ENCODE data around the gene ERC2. TPM values are rescaled to one million over a fixed set of nuclear protein-coding genes. Genes with fewer than 3 reads are reported as not detected.

Gene ERC2
- total RNA-seq, 1 experiment from 2014 or later, result 0.26 TPM

GRCh38 chr3:55989366-55989765, 478.9 kb downstream of the ERC2 start:
- DNase-seq (ENCODE audit: low spot score), result no peak

- DNase-seq (ENCODE audit: low spot score), result no peak
Observed at GRCh38 chr3:55988905-55989304, 479.4 kb downstream of the ERC2 start.

GRCh38 chr3:55984626-55985025, 483.6 kb downstream of the ERC2 start:
- peak; percentile 6 for DNase-seq (ENCODE audit: low spot score)

GRCh38 chr3:55978953-55979352, 489.3 kb downstream of the ERC2 start:
- DNase-seq (ENCODE audit: low spot score), result no peak

DNA sequence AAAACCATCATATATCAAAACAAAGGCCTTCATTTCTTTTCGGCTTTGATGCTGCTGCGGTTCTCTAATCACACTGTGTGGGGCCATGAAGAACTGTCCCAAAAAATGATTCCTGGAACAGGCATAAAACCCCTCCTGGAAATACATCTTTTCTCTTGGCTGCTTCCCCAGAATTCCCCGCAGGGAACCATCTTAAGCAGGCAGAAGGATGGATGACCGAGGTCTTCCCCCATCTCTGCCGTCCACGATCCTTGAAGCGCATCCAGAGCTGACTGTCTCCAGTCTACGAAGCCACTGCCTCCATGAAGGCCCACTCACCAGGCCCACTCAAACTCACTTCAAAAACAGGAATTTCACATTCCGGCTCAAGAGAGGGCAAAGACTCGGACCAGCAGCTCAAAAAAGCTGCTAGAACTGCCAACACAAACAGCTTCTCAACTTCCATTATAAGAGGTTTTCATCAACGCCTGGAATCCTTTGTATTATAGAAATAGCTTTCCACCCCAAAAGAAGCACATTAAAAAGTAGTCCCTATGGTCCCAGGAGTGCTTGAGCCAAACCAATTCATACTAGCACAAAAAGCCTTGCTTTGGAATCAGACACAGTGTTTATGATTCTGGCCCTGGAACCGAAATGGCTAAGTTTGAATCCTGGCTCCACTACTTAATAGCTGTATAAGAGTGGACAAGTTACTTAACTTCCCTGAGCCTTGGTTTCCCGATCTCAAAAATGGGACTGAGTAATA, 493.7 kb downstream of the ERC2 start:
- DNase-seq (ENCODE audit: low spot score), result no peak

- no peak for DNase-seq (ENCODE audit: low spot score)
Observed at GRCh38 chr3:55969634-55970033, 498.6 kb downstream of the ERC2 start.

GRCh38 chr3:55968331-55968730, 499.9 kb downstream of the ERC2 start:
- peak; percentile 59 for DNase-seq (ENCODE audit: low spot score)

- no peak for DNase-seq (ENCODE audit: low spot score)
Observed at GRCh38 chr3:55966566-55966965, 501.7 kb downstream of the ERC2 start.

DNA sequence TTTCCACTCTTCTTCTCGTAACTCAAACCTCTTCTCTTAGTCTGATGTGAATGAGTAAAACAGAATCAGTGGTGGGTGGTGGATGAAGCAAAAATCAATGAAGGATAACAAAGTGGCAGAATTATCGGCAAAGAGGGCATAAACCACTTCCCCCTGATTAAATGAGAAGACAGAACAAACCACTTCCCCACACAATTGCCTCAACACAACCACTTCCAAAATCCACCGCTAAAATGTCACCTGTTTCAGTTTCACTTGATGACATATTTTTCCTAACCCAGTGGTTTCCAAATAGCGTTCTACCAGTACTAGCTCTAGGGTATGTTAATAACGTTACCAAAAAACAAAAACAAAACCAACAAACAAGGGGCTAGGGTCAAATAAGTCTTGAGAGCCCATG, 502.5 kb downstream of the ERC2 start:
- no peak for DNase-seq (ENCODE audit: low spot score)

- no peak for DNase-seq (ENCODE audit: low spot score)
Observed at GRCh38 chr3:55964491-55964985, 503.7 kb downstream of the ERC2 start.

DNA sequence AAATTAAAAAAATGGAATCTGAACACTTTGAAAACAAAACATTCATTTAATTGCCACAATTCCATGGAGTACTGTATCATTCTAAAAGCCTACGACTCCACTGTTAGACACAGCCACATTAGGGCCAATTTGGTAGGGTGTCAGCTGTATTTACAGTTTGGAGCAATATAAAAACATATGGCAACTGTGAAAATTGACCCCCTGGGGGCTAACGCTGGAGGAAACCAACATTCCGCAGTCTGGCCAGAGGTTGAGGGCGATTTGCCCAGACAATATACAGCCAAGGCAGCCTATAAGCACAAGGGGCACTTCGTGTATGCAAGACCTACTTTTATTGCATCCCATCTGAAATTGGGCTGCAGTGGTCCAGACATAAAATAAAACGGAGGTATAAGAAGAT, 504.7 kb downstream of the ERC2 start:
- no peak for DNase-seq (ENCODE audit: low spot score)

DNA sequence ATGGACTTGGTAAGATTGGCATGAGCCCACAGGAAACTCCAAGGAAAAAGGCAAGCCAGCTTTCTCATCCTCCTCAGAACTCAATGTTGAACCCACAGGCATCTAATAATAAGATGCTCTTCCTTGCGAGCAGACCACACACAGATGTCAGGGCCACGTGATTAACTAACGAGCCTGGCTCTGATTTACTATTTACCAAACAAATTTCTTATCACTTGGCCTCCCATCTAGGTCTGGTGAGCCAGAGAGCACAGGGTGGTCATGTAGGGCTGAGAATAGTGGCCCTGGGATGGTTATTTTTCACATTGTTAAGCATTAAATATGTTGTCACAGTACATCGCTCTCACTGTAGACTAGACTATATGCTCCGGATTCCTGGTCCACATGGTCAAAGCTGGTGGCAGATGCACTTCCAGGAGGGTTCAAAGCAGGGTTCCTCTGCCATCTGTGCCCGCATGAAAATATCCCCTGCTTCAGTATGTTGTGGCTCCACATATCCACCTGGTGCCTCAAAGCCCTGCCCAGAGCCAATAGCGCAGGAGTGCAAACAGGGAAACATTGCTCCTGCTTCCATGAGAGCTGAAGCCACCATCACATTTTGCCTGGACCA, 508.7 kb downstream of the ERC2 start:
- no peak for DNase-seq (ENCODE audit: low spot score)

GRCh38 chr3:55958605-55959004, 509.7 kb downstream of the ERC2 start:
- DNase-seq (ENCODE audit: low spot score), result no peak

DNA sequence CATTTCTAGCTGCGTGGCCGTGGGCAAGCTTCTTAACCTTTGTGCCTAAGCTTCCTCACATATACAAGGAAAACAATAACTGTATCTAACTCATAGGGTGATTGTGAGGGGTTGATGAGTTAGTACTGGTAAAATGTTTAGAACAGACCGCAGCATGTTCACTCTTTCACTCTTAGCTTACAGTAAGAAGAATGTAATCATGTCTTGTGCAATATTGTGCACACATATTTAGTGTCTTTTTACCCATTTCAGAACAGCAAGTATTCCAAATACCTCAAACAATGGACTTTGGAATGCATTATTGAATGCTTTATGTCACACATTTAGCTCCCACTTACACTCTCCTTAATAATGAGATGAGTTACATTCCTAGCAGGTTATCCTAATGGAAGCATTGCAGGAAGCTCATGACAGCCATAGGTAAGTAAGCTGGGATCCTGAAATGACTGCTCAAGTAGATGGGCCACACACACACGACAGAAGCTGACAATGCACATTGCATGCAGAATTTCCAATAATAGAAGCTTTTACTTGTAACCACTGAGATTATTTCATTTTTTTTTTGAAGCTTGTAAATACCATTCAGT, 512.3 kb downstream of the ERC2 start:
- no peak for DNase-seq (ENCODE audit: low spot score)

- no peak for DNase-seq (ENCODE audit: low spot score)
Observed at GRCh38 chr3:55951388-55951787, 516.9 kb downstream of the ERC2 start.

DNA sequence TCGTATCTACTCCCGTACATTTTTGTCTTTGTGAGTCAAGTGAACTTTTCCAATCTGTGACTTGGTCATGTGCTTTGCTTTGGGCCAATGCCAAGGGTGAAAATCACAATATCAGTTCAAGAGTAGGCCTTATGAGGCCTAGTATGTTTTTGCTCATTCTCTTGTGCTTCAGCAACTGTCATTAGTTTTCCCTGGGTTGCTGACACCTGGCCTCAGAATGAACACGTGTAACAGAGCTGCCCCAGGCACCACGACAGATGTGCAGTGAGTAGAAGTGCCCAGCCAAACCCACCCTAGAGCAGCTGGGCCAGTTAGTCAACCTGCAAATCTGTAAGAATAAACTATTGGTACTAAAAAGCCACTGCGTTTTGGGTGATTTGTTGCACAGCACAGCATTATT, 520.9 kb downstream of the ERC2 start:
- no peak for DNase-seq (ENCODE audit: low spot score)

DNA sequence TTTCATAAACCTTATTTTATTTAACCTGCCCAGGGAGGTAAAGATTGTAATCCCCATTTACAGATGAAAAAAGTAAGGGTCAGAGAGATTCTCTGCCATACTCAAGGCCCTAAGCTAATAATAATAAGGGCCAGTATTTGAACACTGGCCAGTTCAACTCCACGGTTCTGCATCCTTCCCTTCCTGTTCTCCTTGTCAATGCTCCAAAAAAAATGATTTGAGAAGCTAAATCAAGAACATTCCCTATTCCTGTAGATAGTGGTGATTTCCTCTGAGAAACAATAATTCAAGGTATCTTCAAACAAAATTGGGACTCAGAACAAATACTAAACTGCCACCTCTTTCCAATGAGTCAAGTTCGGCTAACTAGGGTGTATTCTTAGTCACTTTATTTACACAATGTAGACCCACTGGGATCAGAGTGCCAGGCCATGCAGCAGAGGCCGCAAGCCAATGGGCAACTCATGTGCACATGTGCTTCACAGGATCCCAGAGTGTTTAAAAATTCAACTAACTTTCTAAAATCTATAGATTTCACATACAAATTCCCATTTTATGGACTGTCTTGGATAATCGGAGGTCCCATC, 521.6 kb downstream of the ERC2 start:
- DNase-seq (ENCODE audit: low spot score), result no peak

DNA sequence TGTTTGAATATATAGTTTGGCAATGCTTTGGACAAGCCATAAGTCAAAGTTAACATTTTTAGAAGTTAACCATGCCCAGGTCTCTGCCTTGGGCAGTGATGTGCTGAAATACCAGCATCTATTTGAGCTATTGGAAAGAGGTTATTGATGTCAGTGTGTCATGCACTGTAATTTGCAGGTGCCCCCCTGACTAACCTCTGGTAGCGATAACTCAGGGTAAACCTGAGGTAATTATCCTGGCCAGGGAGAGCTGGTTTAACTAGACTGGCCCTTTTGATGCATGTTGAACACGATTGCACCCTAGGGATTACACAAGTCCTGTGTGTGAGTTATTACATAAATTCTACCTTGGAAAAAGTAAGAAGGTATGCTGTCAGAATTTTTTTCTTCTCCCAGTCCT, 525.4 kb downstream of the ERC2 start:
- no peak for DNase-seq (ENCODE audit: low spot score)

DNA sequence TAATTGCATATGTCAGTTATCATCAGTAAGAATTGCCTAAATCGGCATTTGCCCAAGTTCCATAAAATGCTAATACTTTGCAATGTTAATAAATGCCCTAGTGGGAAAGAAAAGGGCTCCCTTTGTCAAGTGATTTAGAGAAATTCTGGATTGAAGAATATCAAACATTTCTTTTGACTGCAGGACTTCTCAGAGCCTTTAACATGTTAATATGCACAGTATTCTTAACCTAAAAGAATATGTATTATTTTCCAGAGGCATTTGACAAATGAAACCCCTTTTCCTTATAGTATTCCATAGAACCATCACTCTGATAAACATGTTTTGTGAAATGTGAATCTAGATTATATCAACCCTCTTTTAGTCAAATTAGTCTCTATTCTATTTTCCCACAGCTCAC, 529.0 kb downstream of the ERC2 start:
- no peak for DNase-seq (ENCODE audit: low spot score)

DNA sequence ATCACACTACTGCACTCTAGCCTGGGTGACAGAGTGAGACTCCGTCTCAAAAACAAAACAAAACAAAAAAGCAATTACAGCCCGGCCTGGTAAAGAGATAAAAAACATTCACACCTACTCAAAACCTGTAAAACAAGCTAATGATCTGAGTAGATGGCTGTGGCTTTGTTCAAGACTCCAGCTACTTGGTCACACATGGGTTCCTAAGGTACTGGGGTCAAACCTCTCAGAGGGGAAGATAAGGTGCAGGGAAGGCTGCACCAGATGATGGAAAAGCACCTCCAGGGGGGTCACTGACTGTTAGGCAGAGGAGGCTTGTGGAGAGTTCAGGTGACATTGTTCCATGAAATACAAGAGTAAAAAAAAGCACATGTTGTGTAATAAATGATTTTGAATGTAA, 531.0 kb downstream of the ERC2 start:
- no peak for DNase-seq (ENCODE audit: low spot score)

- DNase-seq (ENCODE audit: low spot score), result no peak
Observed at GRCh38 chr3:55936549-55937052, 531.7 kb downstream of the ERC2 start.

- no peak for DNase-seq (ENCODE audit: low spot score)
Observed at GRCh38 chr3:55935241-55935640, 533.0 kb downstream of the ERC2 start.

DNA sequence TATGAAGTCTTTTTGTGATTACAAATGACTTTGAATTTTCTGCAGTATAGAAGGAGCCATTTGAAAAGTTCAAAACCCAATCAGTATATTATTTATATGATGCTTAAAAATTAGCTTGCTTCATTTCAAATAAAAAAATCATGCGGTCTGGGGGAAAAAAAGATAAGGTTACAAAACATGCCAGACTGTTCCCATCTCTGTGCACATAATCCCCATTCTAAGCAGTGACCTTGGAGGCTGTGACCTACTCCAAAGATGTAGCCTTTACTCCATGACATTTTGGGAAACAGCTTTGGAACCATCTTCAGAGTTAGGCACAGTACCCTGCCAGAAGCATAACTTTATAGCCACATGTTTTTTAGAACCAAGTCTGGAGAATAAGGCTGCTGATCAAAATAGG, 533.5 kb downstream of the ERC2 start:
- DNase-seq (ENCODE audit: low spot score), result no peak

Measured in A172 (cell line).